Loucy (cell line): ENCODE data around the gene HES3.

Source experiments
- H2AFZ ChIP-seq: fragments of 200-600 bp; sonication (generic); 2 replicates; pipeline ENCODE4 v1.6.0; 2016; ENCODE audit warnings: antibody characterized with exemption, mild to moderate bottlenecking, low read length, moderate library complexity
- H3F3A ChIP-seq: fragments of 200-600 bp; 2 replicates; pipeline ENCODE4 v1.6.0; 2016; ENCODE audit warnings: antibody characterized with exemption, low read depth, mild to moderate bottlenecking
- H3K27me3 ChIP-seq: fragments of 200-600 bp; sonication (generic); 2 replicates; pipeline ENCODE4 v1.6.1; 2014; ENCODE audit warnings: low read length, mild to moderate bottlenecking; ENCODE audit not compliant: insufficient read depth, poor library complexity, severe bottlenecking
- H3K36me3 ChIP-seq: fragments of 200-600 bp; sonication (generic); 2 replicates; pipeline ENCODE4 v1.6.1; 2016; ENCODE audit warnings: low read length; ENCODE audit not compliant: insufficient read depth
- H3K4me1 ChIP-seq: fragments of 200-600 bp; sonication (generic); 2 replicates; pipeline ENCODE4 v1.5.1; 2014; ENCODE audit warnings: low read length, mild to moderate bottlenecking; ENCODE audit not compliant: insufficient read depth, poor library complexity, severe bottlenecking
- H3K4me2 ChIP-seq: fragments of 200-600 bp; sonication (generic); 2 replicates; pipeline ENCODE4 v1.6.0; 2014; ENCODE audit warnings: antibody characterized with exemption, low read length, low read depth, mild to moderate bottlenecking; ENCODE audit not compliant: poor library complexity, severe bottlenecking
- H3K4me3 ChIP-seq: fragments of 200-600 bp; sonication (generic); 2 replicates; pipeline ENCODE4 v1.5.1; 2014; ENCODE audit warnings: low read length, mild to moderate bottlenecking, mixed read lengths; ENCODE audit not compliant: poor library complexity, severe bottlenecking
- H3K79me2 ChIP-seq: fragments of 200-600 bp; sonication (generic); 2 replicates; pipeline ENCODE4 v1.6.1; 2014; ENCODE audit warnings: low read length; ENCODE audit not compliant: insufficient read depth
- H3K9ac ChIP-seq: fragments of 200-600 bp; sonication (generic); 2 replicates; pipeline ENCODE4 v1.6.0; 2014; ENCODE audit warnings: mild to moderate bottlenecking, low read depth, low read length, moderate library complexity; ENCODE audit not compliant: poor library complexity, severe bottlenecking
- H3K9me2 ChIP-seq: fragments of 200-600 bp; sonication (generic); replicated peaks from 2 replicates; pipeline ENCODE4 v1.6.1; 2016; ENCODE audit warnings: low read depth, low read length, mixed read lengths
- H3K9me3 ChIP-seq: fragments of 200-600 bp; sonication (generic); 2 replicates; pipeline ENCODE4 v1.6.1; 2014; ENCODE audit warnings: mild to moderate bottlenecking, antibody characterized with exemption, low read length, low read depth; ENCODE audit not compliant: insufficient read depth
- H4K20me1 ChIP-seq: fragments of 200-600 bp; sonication (generic); 2 replicates; pipeline ENCODE4 v1.6.0; 2014; ENCODE audit warnings: antibody characterized with exemption, low read length, mild to moderate bottlenecking; ENCODE audit not compliant: insufficient read depth, poor library complexity, severe bottlenecking
- CTCF ChIP-seq: fragments of 200-600 bp; sonication (generic); conservative IDR thresholded peaks from 2 replicates; pipeline ENCODE4 v1.5.1; 2014; ENCODE audit warnings: mild to moderate bottlenecking, antibody characterized with exemption, low read length
- EZH2phosphoT487 ChIP-seq: fragments of 200-600 bp; IDR thresholded peaks from 2 replicates; pipeline ENCODE4 v1.6.1; 2018; ENCODE audit warnings: antibody characterized with exemption, mild to moderate bottlenecking, moderate library complexity, borderline replicate concordance

Gene HES3

GRCh38 chr1:6267686-6268322 is 23.8 kb downstream of the HES3 start:
- Histone ChIP-seq H3K4me2 (peak overlapping the region; percentile 12), H3K36me3 (peaks cover 4% of the 10 kb centered on the region; the same call in 1 of the 2 replicates)
- TF ChIP-seq EZH2phosphoT487, result no peak
- no peak for TF ChIP-seq CTCF

GRCh38 chr1:6268415-6268814 is 24.4 kb downstream of the HES3 start:
- Histone ChIP-seq H3K9me3 (no peaks in the 10 kb centered on the region), H3K36me3 (peaks cover 4% of the 10 kb centered on the region; the same call in 1 of the 2 replicates), H2AFZ (no peak overlapping the region), H3K9me2 (no peaks in the 10 kb centered on the region), H3K4me1 (peaks cover 9% of the 10 kb centered on the region), H3K79me2 (no peaks in the 10 kb centered on the region), H3K9ac (no peak overlapping the region), H3K27me3 (no peaks in the 10 kb centered on the region), H3F3A (no peaks in the 10 kb centered on the region), H3K4me3 (no peak overlapping the region), H4K20me1 (no peaks in the 10 kb centered on the region), H3K4me2 (peak overlapping the region; percentile 12)
- TF ChIP-seq EZH2phosphoT487, result no peak

More at GRCh38 chr1:6267686-6268322, 23.8 kb downstream of the HES3 start:
- no peak overlapping the region for H3K9ac ChIP-seq
- no peaks in the 10 kb centered on the region for H3F3A ChIP-seq
- no peaks in the 10 kb centered on the region for H4K20me1 ChIP-seq
- H3K9me2 ChIP-seq, result no peaks in the 10 kb centered on the region
- H3K9me3 ChIP-seq, result no peaks in the 10 kb centered on the region
- peaks cover 9% of the 10 kb centered on the region for H3K4me1 ChIP-seq
- H3K4me3 ChIP-seq, result no peak overlapping the region
- no peaks in the 10 kb centered on the region for H3K79me2 ChIP-seq
- no peaks in the 10 kb centered on the region for H3K27me3 ChIP-seq
- H2AFZ ChIP-seq, result no peak overlapping the region

- no peaks in the 10 kb centered on the region for H3F3A ChIP-seq
- H3K79me2 ChIP-seq, result no peaks in the 10 kb centered on the region
- H3K27me3 ChIP-seq, result no peaks in the 10 kb centered on the region
- no peak overlapping the region for H3K4me2 ChIP-seq
- no peak overlapping the region for H2AFZ ChIP-seq
- H3K36me3 ChIP-seq, result peaks cover under 1% of the 10 kb centered on the region; the same call in 1 of the 2 replicates
- H4K20me1 ChIP-seq, result no peaks in the 10 kb centered on the region
- H3K9me2 ChIP-seq, result no peaks in the 10 kb centered on the region
- H3K9me3 ChIP-seq, result no peaks in the 10 kb centered on the region
- H3K4me3 ChIP-seq, result no peak overlapping the region
- TF ChIP-seq EZH2phosphoT487 (no peak), CTCF (no peak)
- no peak overlapping the region for H3K9ac ChIP-seq
- H3K4me1 ChIP-seq, result peaks cover 9% of the 10 kb centered on the region
These were observed 25.3 kb downstream of the HES3 start for GRCh38 chr1:6269296-6269695.
